Cardiac fibroblast (primary cell): Measurements from ENCODE around the gene EYS.

ENCODE experiments used
- DNase-seq, 2 donors: peaks; one replicate each; pipeline versions ENCODE4 v3.0.0 to v3.0.0-alpha.2; 2010; ENCODE audit warnings: low read depth in 2 of 2
- H3K4me3 ChIP-seq, 2 donors: replicated peaks in 1 of 2; 1 replicate in 1 of 2; 2 replicates in 1 of 2; pipeline ENCODE4 v1.5.1; 2011; ENCODE audit warnings: low read depth in 2 of 2, low read length in 2 of 2, mild to moderate bottlenecking in 2 of 2, moderate library complexity in 1 of 2
- CTCF ChIP-seq: IDR thresholded peaks from one replicate; pipeline ENCODE4 v1.5.1; 2011; ENCODE audit warnings: low read depth, mild to moderate bottlenecking, low read length, inconsistent platforms

Gene EYS

GRCh38 chr6:64293298-64293697 lies 1413.7 kb downstream of the EYS start:
- peak; percentile 4 to 6 for DNase-seq
- no peak overlapping the region for H3K4me3 ChIP-seq
- no peak for TF ChIP-seq CTCF

- TF ChIP-seq CTCF: no peak
- no peak for DNase-seq
- H3K4me3 ChIP-seq: no peak overlapping the region
Measured at GRCh38 chr6:64290867-64291266, 1416.2 kb downstream of the EYS start.

- H3K4me3 ChIP-seq: no peak overlapping the region
- no peak for TF ChIP-seq CTCF
- DNase-seq: no peak
Measured at GRCh38 chr6:64289931-64290330, 1417.1 kb downstream of the EYS start.

- peak in 1 of 2 donors; percentile 5 for DNase-seq
Measured at GRCh38 chr6:64288351-64288750, 1418.7 kb downstream of the EYS start.

GRCh38 chr6:64281167-64281566 lies 1425.9 kb downstream of the EYS start:
- no peak for TF ChIP-seq CTCF
- H3K4me3 ChIP-seq: no peak overlapping the region
- DNase-seq: no peak

More at GRCh38 chr6:64288351-64288750, 1418.7 kb downstream of the EYS start:
- no peak for TF ChIP-seq CTCF
- H3K4me3 ChIP-seq: no peak overlapping the region

- peak; percentile 15 for TF ChIP-seq CTCF
- peak; percentile 42 to 66 for DNase-seq
- no peak overlapping the region for H3K4me3 ChIP-seq
Measured at GRCh38 chr6:64280569-64280968, 1426.5 kb downstream of the EYS start.

- no peak overlapping the region for H3K4me3 ChIP-seq
Measured at GRCh38 chr6:64270083-64270482, 1436.9 kb downstream of the EYS start.

More at GRCh38 chr6:64270083-64270482, 1436.9 kb downstream of the EYS start:
- no peak for DNase-seq
- TF ChIP-seq CTCF: no peak
